SU-DHL-6 (cell line): ENCODE data around the gene SH3RF3.

Experiments
- EZH2phosphoT487 ChIP-seq: fragments of 200-600 bp; sonication (generic), shearing (Covaris generic); conservative IDR thresholded peaks from 2 replicates; pipeline ENCODE4 v1.6.1; 2018; ENCODE audit warnings: mild to moderate bottlenecking, antibody characterized with exemption, low read length, moderate library complexity, mixed read lengths
- TF ChIP-seq, protein P1 (sequence below): fragments of 200-600 bp; sonication (generic); IDR thresholded peaks from one replicate; pipeline ENCODE4 v1.5.1; 2017; ENCODE audit warnings: antibody characterized with exemption, mild to moderate bottlenecking, low read length, moderate library complexity; ENCODE audit not compliant: insufficient read depth, poor library complexity, severe bottlenecking

- TF ChIP-seq, protein P1, sequence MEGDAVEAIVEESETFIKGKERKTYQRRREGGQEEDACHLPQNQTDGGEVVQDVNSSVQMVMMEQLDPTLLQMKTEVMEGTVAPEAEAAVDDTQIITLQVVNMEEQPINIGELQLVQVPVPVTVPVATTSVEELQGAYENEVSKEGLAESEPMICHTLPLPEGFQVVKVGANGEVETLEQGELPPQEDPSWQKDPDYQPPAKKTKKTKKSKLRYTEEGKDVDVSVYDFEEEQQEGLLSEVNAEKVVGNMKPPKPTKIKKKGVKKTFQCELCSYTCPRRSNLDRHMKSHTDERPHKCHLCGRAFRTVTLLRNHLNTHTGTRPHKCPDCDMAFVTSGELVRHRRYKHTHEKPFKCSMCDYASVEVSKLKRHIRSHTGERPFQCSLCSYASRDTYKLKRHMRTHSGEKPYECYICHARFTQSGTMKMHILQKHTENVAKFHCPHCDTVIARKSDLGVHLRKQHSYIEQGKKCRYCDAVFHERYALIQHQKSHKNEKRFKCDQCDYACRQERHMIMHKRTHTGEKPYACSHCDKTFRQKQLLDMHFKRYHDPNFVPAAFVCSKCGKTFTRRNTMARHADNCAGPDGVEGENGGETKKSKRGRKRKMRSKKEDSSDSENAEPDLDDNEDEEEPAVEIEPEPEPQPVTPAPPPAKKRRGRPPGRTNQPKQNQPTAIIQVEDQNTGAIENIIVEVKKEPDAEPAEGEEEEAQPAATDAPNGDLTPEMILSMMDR: no peak
- no peak for TF ChIP-seq EZH2phosphoT487
Observed at GRCh38 chr2:109216332-109216731, 87.3 kb downstream of the SH3RF3 start.
